IPS-NIHi7 (cell line): ENCODE results near the gene SIAE.

ENCODE experiments used
- DNase-seq: peaks from one replicate; pipeline ENCODE4 v3.0.0; 2012; ENCODE audit warnings: mixed read lengths; ENCODE audit errors: extremely low spot score

The SIAE gene

GRCh38 chr11:124673333-124674167 lies at the start of gene SIAE, which contains the start of gene SPA17:
TSS of gene SIAE (minus strand) at chr11:124673739. CDS start at chr11:124673708, 31 bp downstream.
TSS of gene SPA17 (plus strand) at chr11:124673904. CDS start at chr11:124675265, 1,361 bp downstream.
- peak; percentile 99 for DNase-seq

- DNase-seq = no peak
These were observed 48.6 kb upstream of the SIAE start for GRCh38 chr11:124722176-124722575.

GRCh38 chr11:124719534-124719933 lies 46.0 kb upstream of the SIAE start:
- no peak for DNase-seq

- DNase-seq = no peak
These were observed 45.3 kb upstream of the SIAE start for GRCh38 chr11:124718801-124719200.

GRCh38 chr11:124717786-124718651 lies 44.5 kb upstream of the SIAE start:
- DNase-seq = peak; percentile 59

- DNase-seq = no peak
These were observed 43.9 kb upstream of the SIAE start for GRCh38 chr11:124717421-124717785.

- DNase-seq = no peak
These were observed 43.1 kb upstream of the SIAE start for GRCh38 chr11:124716591-124716990.

GRCh38 chr11:124712392-124712791 lies 38.9 kb upstream of the SIAE start:
- DNase-seq = no peak

GRCh38 chr11:124707829-124708228 lies 34.3 kb upstream of the SIAE start:
- no peak for DNase-seq

- DNase-seq = no peak
These were observed 26.5 kb upstream of the SIAE start for GRCh38 chr11:124700028-124700427.

- DNase-seq = no peak
These were observed 26.0 kb upstream of the SIAE start for GRCh38 chr11:124699547-124699946.

GRCh38 chr11:124693142-124693541 lies 19.6 kb upstream of the SIAE start:
- no peak for DNase-seq

GRCh38 chr11:124682443-124682842 lies 8.9 kb upstream of the SIAE start:
- no peak for DNase-seq

- no peak for DNase-seq
These were observed 7.9 kb upstream of the SIAE start for GRCh38 chr11:124681421-124681820.

GRCh38 chr11:124678416-124678815 lies 4.9 kb upstream of the SIAE start:
- DNase-seq = no peak

GRCh38 chr11:124676386-124676785 lies 2.8 kb upstream of the SIAE start:
- DNase-seq = no peak

GRCh38 chr11:124674571-124674970 lies 1.0 kb upstream of the SIAE start:
- no peak for DNase-seq

- peak; percentile 12 for DNase-seq
These were observed 604 bp upstream of the SIAE start for GRCh38 chr11:124674168-124674517.

- DNase-seq = no peak
These were observed 863 bp downstream of the SIAE start for GRCh38 chr11:124672536-124673215.

GRCh38 chr11:124670732-124671131 lies 2.8 kb downstream of the SIAE start:
- DNase-seq = no peak

- DNase-seq = peak; percentile 73
These were observed 4.3 kb downstream of the SIAE start for GRCh38 chr11:124669193-124669592.

GRCh38 chr11:124667601-124668000 lies 5.9 kb downstream of the SIAE start:
- no peak for DNase-seq
